Adipocyte (in vitro differentiated cells): ENCODE measurements around the gene RPS24.
"Not testable (repeated sequence)": the region's sequence is repeated elsewhere in the genome, so short reads cannot be mapped to it uniquely, and the experiment has no call there.

Source experiments
- DNase-seq: peaks from one replicate; pipeline ENCODE4 v3.0.0-alpha.2; 2015; ENCODE audit warnings: low read depth
- H3K27me3 ChIP-seq: replicated peaks from 2 replicates; pipeline ENCODE4 v1.7.0; 2013; ENCODE audit warnings: mild to moderate bottlenecking, low read length, moderate library complexity; ENCODE audit not compliant: control insufficient read depth, insufficient read depth
- H3K36me3 ChIP-seq: 2 replicates; pipeline ENCODE4 v1.7.0; 2013; ENCODE audit warnings: low read length, mild to moderate bottlenecking, moderate library complexity; ENCODE audit not compliant: control insufficient read depth, insufficient read depth, severe bottlenecking
- H3K4me1 ChIP-seq: 2 replicates; pipeline ENCODE4 v1.7.0; 2013; ENCODE audit warnings: mild to moderate bottlenecking, low read length, moderate library complexity; ENCODE audit not compliant: control insufficient read depth, insufficient read depth
- H3K4me3 ChIP-seq: 2 replicates; pipeline ENCODE4 v1.7.0; 2013; ENCODE audit warnings: mild to moderate bottlenecking, low read length, moderate library complexity
- H3K9ac ChIP-seq: 2 replicates; pipeline ENCODE4 v1.7.0; 2013; ENCODE audit warnings: mild to moderate bottlenecking, low read length, moderate library complexity
- H3K9me3 ChIP-seq: 2 replicates; pipeline ENCODE4 v1.7.0; 2013; ENCODE audit warnings: mild to moderate bottlenecking, low read length, moderate library complexity; ENCODE audit not compliant: control insufficient read depth

RPS24 gene

GRCh38 chr10:78033637-78034470 is at the start of gene RPS24:
Gene RPS24 (plus strand): TSS chr10:78033863. CDS start chr10:78033902, 39 bp downstream.
- peak within 1 kb of the TSS; percentile 87 for H3K4me3 ChIP-seq
- H3K4me1 ChIP-seq = peaks cover 41% of the 10 kb centered on the region
- peak within 1 kb of the TSS; percentile 89 for H3K9ac ChIP-seq
- H3K36me3 ChIP-seq = peaks cover 39% of the 10 kb centered on the region
- no peaks in the 10 kb centered on the region for H3K27me3 ChIP-seq
- peak; percentile 99 for DNase-seq
- H3K9me3 ChIP-seq = no peaks in the 10 kb centered on the region

- Histone ChIP-seq H3K9me3 (no peaks in the 10 kb centered on the region), H3K4me3 (no peak overlapping the region), H3K9ac (no peak overlapping the region), H3K36me3 (peaks cover 89% of the 10 kb centered on the region), H3K4me1 (peaks cover 20% of the 10 kb centered on the region), H3K27me3 (no peaks in the 10 kb centered on the region)
- DNase-seq = no peak
Measured at GRCh38 chr10:77984986-77985385, 48.7 kb upstream of the RPS24 start.

GRCh38 chr10:77987671-77988255 is 45.9 kb upstream of the RPS24 start:
- DNase-seq = no peak
- Histone ChIP-seq H3K9ac (no peak overlapping the region), H3K9me3 (no peaks in the 10 kb centered on the region), H3K27me3 (no peaks in the 10 kb centered on the region), H3K4me1 (peaks cover 20% of the 10 kb centered on the region), H3K36me3 (peaks cover 91% of the 10 kb centered on the region), H3K4me3 (no peak overlapping the region)

GRCh38 chr10:77989081-77989724 is 44.5 kb upstream of the RPS24 start:
- DNase-seq = peak; percentile 20
- Histone ChIP-seq H3K9ac (no peak overlapping the region), H3K4me1 (peaks cover 6% of the 10 kb centered on the region), H3K9me3 (no peaks in the 10 kb centered on the region), H3K27me3 (no peaks in the 10 kb centered on the region), H3K4me3 (no peak overlapping the region), H3K36me3 (peaks cover 96% of the 10 kb centered on the region)

GRCh38 chr10:77993620-77994019 is 40.0 kb upstream of the RPS24 start:
- Histone ChIP-seq H3K4me3 (no peak overlapping the region), H3K36me3 (peaks cover 58% of the 10 kb centered on the region), H3K9ac (no peak overlapping the region), H3K9me3 (no peaks in the 10 kb centered on the region), H3K4me1 (no peaks in the 10 kb centered on the region), H3K27me3 (no peaks in the 10 kb centered on the region)
- DNase-seq = no peak

- H3K9ac ChIP-seq, H3K9me3 ChIP-seq, H3K4me3 ChIP-seq, H3K4me1 ChIP-seq, H3K27me3 ChIP-seq, DNase-seq: not testable (repeated sequence)
- H3K36me3 ChIP-seq = peaks cover 56% of the 10 kb centered on the region
Measured at GRCh38 chr10:77998780-77999179, 34.9 kb upstream of the RPS24 start.

GRCh38 chr10:78000206-78000605 is 33.5 kb upstream of the RPS24 start:
- no peak overlapping the region for H3K4me3 ChIP-seq
- no peak for DNase-seq
- H3K4me1 ChIP-seq = no peaks in the 10 kb centered on the region
- H3K9ac ChIP-seq = no peak overlapping the region
- peaks cover 64% of the 10 kb centered on the region for H3K36me3 ChIP-seq
- H3K9me3 ChIP-seq = no peaks in the 10 kb centered on the region
- no peaks in the 10 kb centered on the region for H3K27me3 ChIP-seq

GRCh38 chr10:78000956-78001472 is 32.6 kb upstream of the RPS24 start:
- H3K9me3 ChIP-seq = no peaks in the 10 kb centered on the region
- DNase-seq = no peak
- peaks cover 72% of the 10 kb centered on the region for H3K36me3 ChIP-seq
- no peak overlapping the region for H3K4me3 ChIP-seq
- no peaks in the 10 kb centered on the region for H3K4me1 ChIP-seq
- no peak overlapping the region for H3K9ac ChIP-seq
- H3K27me3 ChIP-seq = no peaks in the 10 kb centered on the region

- Histone ChIP-seq H3K4me3 (no peak overlapping the region), H3K36me3 (peaks cover 88% of the 10 kb centered on the region), H3K9me3 (no peaks in the 10 kb centered on the region), H3K27me3 (no peaks in the 10 kb centered on the region), H3K9ac (no peak overlapping the region), H3K4me1 (no peaks in the 10 kb centered on the region)
- DNase-seq = no peak
Measured at GRCh38 chr10:78002541-78003288, 30.9 kb upstream of the RPS24 start.

- Histone ChIP-seq H3K4me3 (no peak overlapping the region), H3K27me3 (no peaks in the 10 kb centered on the region), H3K36me3 (peaks cover 95% of the 10 kb centered on the region), H3K4me1 (no peaks in the 10 kb centered on the region), H3K9me3 (no peaks in the 10 kb centered on the region), H3K9ac (no peak overlapping the region)
- no peak for DNase-seq
Measured at GRCh38 chr10:78004215-78005026, 29.2 kb upstream of the RPS24 start.
